ENCODE measurements around the gene TOM1L2. TPM values are rescaled to one million over a fixed set of nuclear protein-coding genes. Genes with fewer than 3 reads are reported as not detected.
A peak's percentile ranks its signal among the peaks of the same experiment; 100 is the strongest.

Gene TOM1L2
- total and polyA plus RNA-seq, 2 donors (not counting 1 experiment from before 2014, with no cell fraction given): 33.9 to 35.9 TPM

GRCh38 chr17:17805575-17805974 is 166.6 kb downstream of the TOM1L2 start:
- Histone ChIP-seq H2AFZ (ENCODE audit: low read length) (no peak overlapping the region), H3K36me3 (ENCODE audit: control insufficient read depth, insufficient read depth, low read length) (peaks cover 14% of the 10 kb centered on the region), H3K27ac (ENCODE audit: insufficient read depth, low read length) (no peak overlapping the region), H3K4me1 (ENCODE audit: control insufficient read depth, extremely low read depth, insufficient read depth, low read length) (no peaks in the 10 kb centered on the region), H3K4me2 (ENCODE audit: extremely low read depth, insufficient read depth, low read length) (no peak overlapping the region), H3K27me3 (ENCODE audit: control insufficient read depth, insufficient read depth, low read length) (no peaks in the 10 kb centered on the region), H3K79me2 (ENCODE audit: control insufficient read depth, insufficient read depth, low read length) (no peaks in the 10 kb centered on the region), H3K4me3 (replicated peaks in 1 of 4; ENCODE audit: control extremely low read depth in 1 of 4, insufficient read depth in 1 of 4, low read depth in 3 of 4, low read length in 4 of 4) (no peak overlapping the region), H3K9me3 (ENCODE audit: control insufficient read depth, insufficient read depth, low read depth, low read length) (no peaks in the 10 kb centered on the region), H4K20me1 (ENCODE audit: control insufficient read depth, extremely low read depth, insufficient read depth, low read length) (no peaks in the 10 kb centered on the region), H3K9ac (ENCODE audit: insufficient read depth, low read length) (no peak overlapping the region)
- peak in 1 of 2 donors; percentile 49 for DNase-seq (ENCODE audit: low read depth in 2 of 2)
- TF ChIP-seq CTCF (conservative IDR thresholded peaks at IDR 0.05 in 1 of 2, IDR thresholded peaks at IDR 0.05 in 1 of 2; ENCODE audit: low read depth in 1 of 2, low read length in 2 of 2): no peak
- TF ChIP-seq EZH2 (IDR thresholded peaks at IDR 0.05; ENCODE audit: low read length, missing control alignments): no peak

- DNase-seq (ENCODE audit: low read depth in 2 of 2): no peak
- Histone ChIP-seq H2AFZ (ENCODE audit: low read length) (no peak overlapping the region), H4K20me1 (ENCODE audit: control insufficient read depth, extremely low read depth, insufficient read depth, low read length) (no peaks in the 10 kb centered on the region), H3K79me2 (ENCODE audit: control insufficient read depth, insufficient read depth, low read length) (no peaks in the 10 kb centered on the region), H3K9ac (ENCODE audit: insufficient read depth, low read length) (no peak overlapping the region), H3K4me3 (replicated peaks in 1 of 4; ENCODE audit: control extremely low read depth in 1 of 4, insufficient read depth in 1 of 4, low read depth in 3 of 4, low read length in 4 of 4) (no peak overlapping the region), H3K36me3 (ENCODE audit: control insufficient read depth, insufficient read depth, low read length) (peaks cover 15% of the 10 kb centered on the region), H3K9me3 (ENCODE audit: control insufficient read depth, insufficient read depth, low read depth, low read length) (no peaks in the 10 kb centered on the region), H3K27ac (ENCODE audit: insufficient read depth, low read length) (no peak overlapping the region), H3K4me1 (ENCODE audit: control insufficient read depth, extremely low read depth, insufficient read depth, low read length) (no peaks in the 10 kb centered on the region), H3K4me2 (ENCODE audit: extremely low read depth, insufficient read depth, low read length) (no peak overlapping the region), H3K27me3 (ENCODE audit: control insufficient read depth, insufficient read depth, low read length) (no peaks in the 10 kb centered on the region)
- TF ChIP-seq EZH2 (IDR thresholded peaks at IDR 0.05; ENCODE audit: low read length, missing control alignments) (no peak), CTCF (conservative IDR thresholded peaks at IDR 0.05 in 1 of 2, IDR thresholded peaks at IDR 0.05 in 1 of 2; ENCODE audit: low read depth in 1 of 2, low read length in 2 of 2) (no peak)
Measured at GRCh38 chr17:17804007-17804406, 168.2 kb downstream of the TOM1L2 start.

- Histone ChIP-seq H4K20me1 (ENCODE audit: control insufficient read depth, extremely low read depth, insufficient read depth, low read length) (no peaks in the 10 kb centered on the region), H3K4me1 (ENCODE audit: control insufficient read depth, extremely low read depth, insufficient read depth, low read length) (no peaks in the 10 kb centered on the region), H3K4me3 (replicated peaks in 1 of 4; ENCODE audit: control extremely low read depth in 1 of 4, insufficient read depth in 1 of 4, low read depth in 3 of 4, low read length in 4 of 4) (no peak overlapping the region), H2AFZ (ENCODE audit: low read length) (no peak overlapping the region), H3K27ac (ENCODE audit: insufficient read depth, low read length) (no peak overlapping the region), H3K27me3 (ENCODE audit: control insufficient read depth, insufficient read depth, low read length) (no peaks in the 10 kb centered on the region), H3K9ac (ENCODE audit: insufficient read depth, low read length) (no peak overlapping the region), H3K4me2 (ENCODE audit: extremely low read depth, insufficient read depth, low read length) (no peak overlapping the region), H3K36me3 (ENCODE audit: control insufficient read depth, insufficient read depth, low read length) (peaks cover 14% of the 10 kb centered on the region), H3K9me3 (ENCODE audit: control insufficient read depth, insufficient read depth, low read depth, low read length) (no peaks in the 10 kb centered on the region), H3K79me2 (ENCODE audit: control insufficient read depth, insufficient read depth, low read length) (no peaks in the 10 kb centered on the region)
- no peak for DNase-seq (ENCODE audit: low read depth in 2 of 2)
- TF ChIP-seq CTCF (conservative IDR thresholded peaks at IDR 0.05 in 1 of 2, IDR thresholded peaks at IDR 0.05 in 1 of 2; ENCODE audit: low read depth in 1 of 2, low read length in 2 of 2) (no peak), EZH2 (IDR thresholded peaks at IDR 0.05; ENCODE audit: low read length, missing control alignments) (no peak)
Measured at GRCh38 chr17:17801800-17802481, 170.3 kb downstream of the TOM1L2 start.

Measured in fibroblast of lung (primary cell).